Mesothelial cell of epicardium (in vitro differentiated cells): ENCODE results near the gene TLR5. TPM values are rescaled to one million over a fixed set of nuclear protein-coding genes. Genes with fewer than 3 reads are reported as not detected.

ENCODE experiments used
- DNase-seq, 2 experiments: peaks; one replicate each; pipeline ENCODE4 v3.0.0; 2021; ENCODE audit warnings: low spot score in 2 of 2; ENCODE audit not compliant: unreplicated experiment in 2 of 2
- H3K27ac Mint-ChIP-seq: 2 replicates; pipeline ENCODE4 v1.8.0; 2021; ENCODE audit warnings: mixed read lengths
- H3K27me3 Mint-ChIP-seq: 2 replicates; pipeline ENCODE4 v1.8.0; 2021; ENCODE audit warnings: low read depth, mixed read lengths
- H3K36me3 Mint-ChIP-seq: 2 replicates; pipeline ENCODE4 v1.8.0; 2021; ENCODE audit warnings: mixed read lengths
- H3K4me1 Mint-ChIP-seq: 2 replicates; pipeline ENCODE4 v1.8.0; 2021; ENCODE audit warnings: mixed read lengths
- H3K4me3 Mint-ChIP-seq: 2 replicates; pipeline ENCODE4 v1.8.0; 2021; ENCODE audit warnings: mild to moderate bottlenecking, moderate library complexity, mixed read lengths
- H3K9me3 Mint-ChIP-seq: 2 replicates; pipeline ENCODE4 v1.8.0; 2021; ENCODE audit warnings: mixed read lengths
- total RNA-seq: library from RNA; stranded (reverse); gene quantifications from 3 replicates; pipeline ENCODE4 v1.2.1, GENCODE V29; 2021
- TF ChIP-seq, protein P1 (sequence below): fragments of 200-600 bp; sonication (generic); IDR thresholded peaks from one replicate; pipeline ENCODE4 v1.5.0; 2021; ENCODE audit warnings: antibody characterized with exemption; ENCODE audit not compliant: unreplicated experiment

TLR5 gene
- total RNA-seq, 1 donor from 2014 or later: 2.5 TPM

DNA sequence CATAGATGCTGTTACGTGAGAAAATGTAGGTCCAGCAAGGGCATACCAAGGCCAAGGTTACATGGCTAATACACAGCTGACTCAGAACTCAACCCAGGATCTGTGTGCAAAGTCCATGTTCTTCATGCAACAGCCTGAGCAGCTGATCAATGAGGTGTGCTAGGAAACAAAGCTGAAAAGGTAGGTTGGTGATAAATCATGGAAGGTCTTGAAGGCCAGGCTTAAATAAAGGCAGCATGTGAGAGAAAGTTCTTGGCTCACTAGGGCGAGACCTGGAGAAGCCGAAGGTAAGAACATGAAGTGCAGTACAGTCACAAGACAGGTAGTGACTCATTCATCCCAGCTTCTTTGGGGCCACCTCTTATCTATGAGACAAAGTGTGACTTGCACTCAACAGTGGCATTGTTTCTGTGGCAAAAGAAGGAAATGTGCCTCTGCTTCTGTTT, 33.4 kb downstream of the TLR5 start:
- H3K36me3 Mint-ChIP-seq: no peaks in the 10 kb centered on the region
- no peak overlapping the region for H3K4me3 Mint-ChIP-seq
- DNase-seq: no peak
- TF ChIP-seq, protein P1, sequence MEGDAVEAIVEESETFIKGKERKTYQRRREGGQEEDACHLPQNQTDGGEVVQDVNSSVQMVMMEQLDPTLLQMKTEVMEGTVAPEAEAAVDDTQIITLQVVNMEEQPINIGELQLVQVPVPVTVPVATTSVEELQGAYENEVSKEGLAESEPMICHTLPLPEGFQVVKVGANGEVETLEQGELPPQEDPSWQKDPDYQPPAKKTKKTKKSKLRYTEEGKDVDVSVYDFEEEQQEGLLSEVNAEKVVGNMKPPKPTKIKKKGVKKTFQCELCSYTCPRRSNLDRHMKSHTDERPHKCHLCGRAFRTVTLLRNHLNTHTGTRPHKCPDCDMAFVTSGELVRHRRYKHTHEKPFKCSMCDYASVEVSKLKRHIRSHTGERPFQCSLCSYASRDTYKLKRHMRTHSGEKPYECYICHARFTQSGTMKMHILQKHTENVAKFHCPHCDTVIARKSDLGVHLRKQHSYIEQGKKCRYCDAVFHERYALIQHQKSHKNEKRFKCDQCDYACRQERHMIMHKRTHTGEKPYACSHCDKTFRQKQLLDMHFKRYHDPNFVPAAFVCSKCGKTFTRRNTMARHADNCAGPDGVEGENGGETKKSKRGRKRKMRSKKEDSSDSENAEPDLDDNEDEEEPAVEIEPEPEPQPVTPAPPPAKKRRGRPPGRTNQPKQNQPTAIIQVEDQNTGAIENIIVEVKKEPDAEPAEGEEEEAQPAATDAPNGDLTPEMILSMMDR: no peak
- no peaks in the 10 kb centered on the region for H3K9me3 Mint-ChIP-seq
- no peak overlapping the region for H3K27ac Mint-ChIP-seq
- peaks cover 7% of the 10 kb centered on the region for H3K4me1 Mint-ChIP-seq
- H3K27me3 Mint-ChIP-seq: no peaks in the 10 kb centered on the region

DNA sequence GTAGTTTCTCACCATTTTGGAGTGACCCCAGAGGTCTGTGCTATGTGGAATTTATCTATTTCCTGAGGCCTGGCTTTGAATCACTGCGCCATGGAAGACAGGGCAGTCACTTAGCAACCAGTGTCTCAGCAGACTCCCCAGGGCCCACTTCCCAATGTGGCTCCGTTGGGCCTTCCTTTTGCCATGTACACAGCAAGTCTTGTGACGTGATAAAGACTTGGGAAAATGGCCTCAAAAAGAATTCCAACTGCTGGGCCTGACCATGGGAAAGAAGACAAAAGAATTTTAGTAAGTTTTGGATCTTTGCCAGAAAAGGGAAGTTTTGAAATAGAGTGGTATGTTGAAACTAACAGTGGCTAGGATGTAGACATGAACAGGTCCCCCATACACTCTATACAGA, 36.2 kb downstream of the TLR5 start:
- H3K27me3 Mint-ChIP-seq: no peaks in the 10 kb centered on the region
- no peaks in the 10 kb centered on the region for H3K9me3 Mint-ChIP-seq
- no peak for DNase-seq
- no peaks in the 10 kb centered on the region for H3K36me3 Mint-ChIP-seq
- H3K4me3 Mint-ChIP-seq: no peak overlapping the region
- TF ChIP-seq, protein P1: no peak
- peak overlapping the region; percentile 70 for H3K27ac Mint-ChIP-seq
- peaks cover 13% of the 10 kb centered on the region for H3K4me1 Mint-ChIP-seq

DNA sequence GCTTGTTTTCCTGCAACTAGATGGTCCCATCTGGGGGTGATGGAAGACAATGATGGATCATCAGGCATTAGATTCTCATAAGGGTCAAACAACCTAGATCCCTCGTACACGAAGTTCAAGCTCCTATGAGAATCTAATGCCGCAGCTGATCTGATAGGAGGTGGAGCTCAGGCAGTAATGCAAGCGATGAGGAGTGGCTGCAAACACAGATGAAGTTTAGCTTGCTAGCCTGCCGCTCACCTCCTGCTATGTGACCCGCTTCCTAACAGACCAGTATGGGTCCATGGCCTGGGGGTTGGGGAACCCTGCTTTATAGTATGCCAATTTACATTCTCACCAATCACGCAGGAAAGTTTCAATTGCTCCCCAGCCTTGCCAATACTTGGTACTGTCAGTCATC, 37.5 kb downstream of the TLR5 start:
- TF ChIP-seq, protein P1: no peak
- Mint-ChIP-seq H3K9me3 (peaks cover 9% of the 10 kb centered on the region), H3K4me3 (no peak overlapping the region), H3K36me3 (no peaks in the 10 kb centered on the region), H3K4me1 (peaks cover 13% of the 10 kb centered on the region), H3K27me3 (no peaks in the 10 kb centered on the region), H3K27ac (no peak overlapping the region)
- DNase-seq: no peak

DNA sequence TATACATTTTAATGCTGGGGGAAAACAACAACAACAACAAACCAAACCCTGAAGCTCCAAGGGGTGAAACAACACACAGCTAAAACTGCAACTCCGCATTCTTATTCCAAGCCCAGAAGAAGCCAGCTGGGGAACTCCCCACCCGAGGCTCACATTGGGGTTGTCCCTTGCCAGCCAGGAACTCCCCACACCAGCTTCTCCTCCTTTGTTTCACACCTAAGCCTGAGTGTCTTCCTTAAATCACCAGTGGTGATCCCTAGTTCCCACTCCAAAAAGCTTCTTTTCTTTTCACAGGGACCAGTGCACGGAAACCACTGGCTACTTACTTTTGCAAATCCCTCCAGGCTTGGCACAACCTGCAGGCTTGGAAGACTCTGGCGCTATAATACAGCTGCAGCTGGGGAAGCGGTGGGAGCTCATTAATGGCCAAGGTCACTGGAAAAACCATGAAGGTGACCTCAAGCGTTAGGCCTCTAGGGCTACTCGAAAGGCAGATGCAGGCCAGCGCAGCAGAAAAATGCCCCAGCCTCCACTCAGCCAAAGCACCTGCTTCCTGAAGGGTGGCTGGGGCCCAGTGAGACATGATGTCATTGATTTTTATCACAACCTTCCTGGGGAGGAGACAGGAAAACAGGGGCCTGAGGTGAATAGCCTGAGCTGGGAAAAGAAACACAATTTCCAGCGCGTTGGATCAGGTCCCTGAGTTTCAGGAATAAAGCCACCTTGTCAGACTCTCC, 40.1 kb downstream of the TLR5 start:
- no peaks in the 10 kb centered on the region for H3K27me3 Mint-ChIP-seq
- no peak overlapping the region for H3K27ac Mint-ChIP-seq
- peaks cover 13% of the 10 kb centered on the region for H3K4me1 Mint-ChIP-seq
- DNase-seq: no peak
- no peak overlapping the region for H3K4me3 Mint-ChIP-seq
- TF ChIP-seq, protein P1: no peak
- peaks cover 29% of the 10 kb centered on the region for H3K9me3 Mint-ChIP-seq
- H3K36me3 Mint-ChIP-seq: no peaks in the 10 kb centered on the region

DNA sequence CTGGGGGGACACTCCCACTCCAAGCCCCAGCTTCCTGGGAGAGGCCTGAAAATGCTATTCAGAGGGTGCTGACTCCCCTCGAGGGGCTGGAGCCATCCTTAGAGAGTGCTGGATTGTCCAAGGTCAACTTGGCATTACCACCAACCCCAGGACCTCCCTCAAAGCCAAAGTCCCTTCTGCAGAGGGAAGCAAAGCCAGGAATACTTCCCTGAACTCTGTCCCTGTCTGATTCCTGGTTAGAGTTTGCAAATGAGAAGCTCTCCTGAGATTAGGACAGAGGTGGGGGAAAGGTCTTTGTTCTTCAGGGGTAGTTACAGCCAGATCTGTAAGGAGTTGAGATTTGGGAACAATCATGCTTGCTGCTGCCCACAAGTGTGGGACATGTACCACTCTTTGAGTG, 45.3 kb downstream of the TLR5 start:
- peaks cover 29% of the 10 kb centered on the region for H3K9me3 Mint-ChIP-seq
- no peaks in the 10 kb centered on the region for H3K36me3 Mint-ChIP-seq
- no peak overlapping the region for H3K27ac Mint-ChIP-seq
- DNase-seq: no peak
- TF ChIP-seq, protein P1: no peak
- H3K4me1 Mint-ChIP-seq: no peaks in the 10 kb centered on the region
- H3K4me3 Mint-ChIP-seq: no peak overlapping the region
- no peaks in the 10 kb centered on the region for H3K27me3 Mint-ChIP-seq
